GM23338 (cell line): ENCODE data around the gene FOXF1. TPM values are rescaled to one million over a fixed set of nuclear protein-coding genes. Genes with fewer than 3 reads are reported as not detected.

Source experiments
- ATAC-seq: fragments of 200-7000 bp; cut with Tn5 transposase; 3 replicates; pipeline ENCODE4 v1.9.1; 2020
- DNase-seq: peaks from one replicate; pipeline ENCODE4 v3.0.0-alpha.2; 2015; ENCODE audit warnings: low spot score
- H2AFZ ChIP-seq: fragments of 200-600 bp; sonication (generic); 2 replicates; pipeline ENCODE4 v1.8.0; 2016; ENCODE audit warnings: antibody characterized with exemption, mild to moderate bottlenecking, moderate library complexity
- H3F3A ChIP-seq: fragments of 200-600 bp; sonication (generic); replicated peaks from 2 replicates; pipeline ENCODE4 v1.8.0; 2017; ENCODE audit warnings: antibody characterized with exemption, mixed run types, low read depth
- H3K27ac ChIP-seq: fragments of 200-600 bp; sonication (generic); 2 replicates; pipeline ENCODE4 v1.6.1; 2016; ENCODE audit warnings: low read depth
- H3K27me3 ChIP-seq: fragments of 200-600 bp; sonication (generic); 2 replicates; pipeline ENCODE4 v1.8.0; 2016; ENCODE audit warnings: mild to moderate bottlenecking, mixed run types, moderate library complexity; ENCODE audit not compliant: insufficient read depth
- H3K36me3 ChIP-seq: fragments of 200-600 bp; sonication (generic); 2 replicates; pipeline ENCODE4 v1.8.0; 2016; ENCODE audit warnings: mild to moderate bottlenecking; ENCODE audit not compliant: insufficient read depth
- H3K4me1 ChIP-seq: fragments of 200-600 bp; sonication (generic); 2 replicates; pipeline ENCODE4 v1.8.0; 2016; ENCODE audit warnings: mild to moderate bottlenecking, moderate library complexity; ENCODE audit not compliant: insufficient read depth
- H3K4me2 ChIP-seq: fragments of 200-600 bp; sonication (generic); 2 replicates; pipeline ENCODE4 v1.7.1; 2017; ENCODE audit warnings: mixed run types
- H3K4me3 ChIP-seq: fragments of 200-600 bp; sonication (generic); 2 replicates; pipeline ENCODE4 v1.6.1; 2016; ENCODE audit warnings: mixed run types
- H3K79me2 ChIP-seq: fragments of 200-600 bp; sonication (generic); replicated peaks from 2 replicates; pipeline ENCODE4 v1.8.0; 2017; ENCODE audit warnings: mild to moderate bottlenecking; ENCODE audit not compliant: insufficient read depth
- H3K9me2 ChIP-seq: fragments of 200-600 bp; sonication (generic); 2 replicates; pipeline ENCODE4 v1.8.0; 2017; ENCODE audit not compliant: insufficient read depth
- H4K20me1 ChIP-seq: fragments of 200-600 bp; sonication (generic); replicated peaks from 2 replicates; pipeline ENCODE4 v1.8.0; 2017; ENCODE audit warnings: mild to moderate bottlenecking; ENCODE audit not compliant: insufficient read depth
- H3K27ac Mint-ChIP-seq: 2 replicates; pipeline ENCODE4 v1.8.0; 2020; ENCODE audit warnings: inconsistent platforms, mild to moderate bottlenecking, moderate library complexity, mixed read lengths
- H3K27me3 Mint-ChIP-seq: 3 replicates; pipeline ENCODE4 v1.8.0; 2022; ENCODE audit warnings: low read depth, mild to moderate bottlenecking, moderate library complexity, mixed read lengths, inconsistent platforms; ENCODE audit not compliant: insufficient read depth, poor library complexity
- H3K36me3 Mint-ChIP-seq: 3 replicates; pipeline ENCODE4 v1.8.0; 2021; ENCODE audit warnings: low read depth, mild to moderate bottlenecking, inconsistent platforms, moderate library complexity, mixed read lengths
- H3K4me1 Mint-ChIP-seq: 3 replicates; pipeline ENCODE4 v1.8.0; 2020; ENCODE audit warnings: mild to moderate bottlenecking, inconsistent platforms, mixed read lengths
- H3K4me3 Mint-ChIP-seq: 3 replicates; pipeline ENCODE4 v1.8.0; 2021; ENCODE audit warnings: moderate library complexity, mild to moderate bottlenecking, inconsistent platforms, mixed read lengths
- H3K9me3 Mint-ChIP-seq: 3 replicates; pipeline ENCODE4 v1.8.0; 2020; ENCODE audit warnings: moderate library complexity, mild to moderate bottlenecking, inconsistent platforms, mixed read lengths
- CREB1 ChIP-seq: fragments of 250-450 bp; sonication (Bioruptor Pico); IDR thresholded peaks from 2 replicates; pipeline ENCODE4 v1.5.0; 2020; ENCODE audit warnings: low read depth, mild to moderate bottlenecking, moderate library complexity
- EZH2 ChIP-seq: fragments of 200-600 bp; sonication (generic); IDR thresholded peaks from one replicate; pipeline ENCODE4 v1.8.0; 2017; ENCODE audit warnings: antibody characterized with exemption, mild to moderate bottlenecking, low read depth; ENCODE audit not compliant: unreplicated experiment
- EZH2phosphoT487 ChIP-seq: fragments of 200-600 bp; sonication (generic); IDR thresholded peaks from one replicate; pipeline ENCODE4 v1.8.1; 2018; ENCODE audit warnings: antibody characterized with exemption; ENCODE audit not compliant: unreplicated experiment
- JUNB ChIP-seq: IDR thresholded peaks from one replicate; pipeline ENCODE4 v1.6.1; 2016; ENCODE audit warnings: antibody characterized with exemption; ENCODE audit not compliant: unreplicated experiment
- NANOG ChIP-seq: IDR thresholded peaks from 2 replicates; pipeline ENCODE4 v1.6.1; 2016; ENCODE audit warnings: antibody characterized with exemption, borderline replicate concordance
- POLR2AphosphoS5 ChIP-seq: IDR thresholded peaks from 2 replicates; pipeline ENCODE4 v1.6.1; 2016; ENCODE audit warnings: antibody characterized with exemption, low read depth
- STAT1 ChIP-seq: IDR thresholded peaks from one replicate; pipeline ENCODE4 v1.6.1; 2016; ENCODE audit warnings: antibody characterized with exemption; ENCODE audit not compliant: unreplicated experiment
- ZNF114 ChIP-seq: fragments of 250-450 bp; sonication (Bioruptor Pico); IDR thresholded peaks from 2 replicates; pipeline ENCODE4 v1.5.0; 2020; ENCODE audit warnings: mild to moderate bottlenecking, moderate library complexity
- ZNF331 ChIP-seq: fragments of 250-450 bp; sonication (Bioruptor Pico); IDR thresholded peaks from 2 replicates; pipeline ENCODE4 v1.5.0; 2020; ENCODE audit warnings: low read depth, mild to moderate bottlenecking, moderate library complexity
- polyA plus RNA-seq: library from polyadenylated mRNA; unstranded; fragments of >200 nt; fragmentation: Nextera tagmentation; extraction: Ambion mirVana; gene quantifications from 2 replicates; pipeline ENCODE4 v1.2.1, GENCODE V29; 2016
- total RNA-seq: library from RNA; depleted of rRNA; stranded (reverse); fragments of >200 nt; shearing (Covaris generic); gene quantifications from 2 replicates; pipeline ENCODE4 v1.2.3, GENCODE V29; 2014
- TF ChIP-seq, protein P1 (sequence below): IDR thresholded peaks from 2 replicates; pipeline ENCODE4 v1.6.1; 2016; ENCODE audit warnings: antibody characterized with exemption
- TF ChIP-seq, protein P2 (sequence below): IDR thresholded peaks from one replicate; pipeline ENCODE4 v1.6.1; 2018; ENCODE audit warnings: antibody characterized with exemption; ENCODE audit not compliant: unreplicated experiment

FOXF1 gene
- total and polyA plus RNA-seq, 2 experiments from 2014 or later, result 0.10 to 0.15 TPM

DNA sequence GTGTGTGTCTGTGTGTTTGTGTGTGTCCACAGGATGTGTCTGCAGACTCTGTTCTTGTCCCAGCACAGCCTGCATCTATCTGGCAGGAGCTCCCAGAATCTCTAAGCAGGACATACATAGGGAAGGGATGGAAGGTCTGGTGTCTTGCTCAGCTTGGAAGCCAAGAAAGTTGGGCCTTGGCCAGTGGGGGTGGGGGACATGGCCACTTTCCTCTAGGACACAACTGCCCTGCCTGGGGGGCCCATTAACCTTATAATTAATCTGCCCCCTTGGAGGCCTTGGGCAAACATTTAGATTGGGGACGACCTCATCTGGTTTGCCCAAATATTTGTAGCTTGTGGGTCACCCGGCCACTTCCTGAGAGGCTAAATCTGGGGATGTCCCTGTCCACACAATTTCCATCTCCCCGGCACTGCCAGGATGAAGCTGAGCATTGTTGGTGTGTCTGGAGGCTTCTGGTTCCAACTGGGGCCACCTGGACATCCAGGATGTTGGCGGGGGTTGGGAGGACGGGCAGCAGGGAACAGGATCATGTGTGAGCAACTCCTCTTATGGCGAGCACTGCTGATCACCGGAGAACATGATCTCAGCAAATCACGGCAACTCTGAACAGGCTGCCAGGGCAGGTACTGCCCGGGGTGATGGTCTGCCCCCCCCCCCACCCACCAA, 17.2 kb upstream of the FOXF1 start:
- H3K36me3 Mint-ChIP-seq, result no peaks in the 10 kb centered on the region

DNA sequence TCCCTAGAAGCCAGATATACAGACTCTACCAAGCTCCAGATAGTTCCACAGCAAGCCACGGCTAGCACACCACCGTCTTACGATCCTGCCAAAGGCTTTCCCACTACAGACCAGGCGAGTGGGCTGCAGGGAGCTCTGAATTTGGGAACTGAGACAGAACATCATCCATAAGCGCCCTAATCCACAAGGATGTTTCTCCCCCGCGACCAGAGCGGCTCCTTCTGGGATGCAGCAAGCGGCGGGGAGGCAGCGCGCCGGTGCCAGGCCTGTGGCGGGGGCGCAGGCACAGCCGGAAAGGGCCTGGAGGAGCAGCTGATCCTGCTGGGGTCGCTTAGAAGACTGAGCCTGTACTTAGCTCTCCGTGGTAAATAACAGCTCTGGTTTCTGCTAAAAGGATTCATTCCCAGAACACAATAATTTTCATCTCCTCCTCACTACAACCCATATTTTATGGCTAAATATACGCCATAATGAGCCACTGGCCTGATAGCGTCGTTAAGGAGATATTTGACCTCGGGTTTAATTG, 16.2 kb upstream of the FOXF1 start:
- Histone ChIP-seq H3K4me2 (peak overlapping the region; percentile 77), H4K20me1 (peaks cover 13% of the 10 kb centered on the region; the same call in 1 of the 2 replicates), H2AFZ (no peak overlapping the region), H3K36me3 (no peaks in the 10 kb centered on the region), H3K4me1 (peaks cover 25% of the 10 kb centered on the region; the same call in 1 of the 2 replicates), H3F3A (peaks cover 4% of the 10 kb centered on the region; the same call in 1 of the 2 replicates), H3K79me2 (no peaks in the 10 kb centered on the region), H3K27me3 (peaks cover 96% of the 10 kb centered on the region), H3K4me3 (peak overlapping the region; percentile 44), H3K9me2 (no peaks in the 10 kb centered on the region), H3K27ac (no peak overlapping the region)
- peak; percentile 18 for ATAC-seq
- no peak for DNase-seq
- no peak overlapping the region for H3K27ac Mint-ChIP-seq
- peaks cover 3% of the 10 kb centered on the region; the same call in 2 of the 3 replicates for H3K9me3 Mint-ChIP-seq
- peak overlapping the region; percentile 43; the same call in 1 of the 3 replicates for H3K4me3 Mint-ChIP-seq
- TF ChIP-seq JUNB (no peak), CREB1 (CRISPR knock-in tag) (no peak), EZH2phosphoT487 (peak; percentile 57), STAT1 (no peak), EZH2 (peak; percentile 80), POLR2AphosphoS5 (no peak)
- TF ChIP-seq, protein P1, sequence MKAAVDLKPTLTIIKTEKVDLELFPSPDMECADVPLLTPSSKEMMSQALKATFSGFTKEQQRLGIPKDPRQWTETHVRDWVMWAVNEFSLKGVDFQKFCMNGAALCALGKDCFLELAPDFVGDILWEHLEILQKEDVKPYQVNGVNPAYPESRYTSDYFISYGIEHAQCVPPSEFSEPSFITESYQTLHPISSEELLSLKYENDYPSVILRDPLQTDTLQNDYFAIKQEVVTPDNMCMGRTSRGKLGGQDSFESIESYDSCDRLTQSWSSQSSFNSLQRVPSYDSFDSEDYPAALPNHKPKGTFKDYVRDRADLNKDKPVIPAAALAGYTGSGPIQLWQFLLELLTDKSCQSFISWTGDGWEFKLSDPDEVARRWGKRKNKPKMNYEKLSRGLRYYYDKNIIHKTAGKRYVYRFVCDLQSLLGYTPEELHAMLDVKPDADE, result no peak
- peaks cover 37% of the 10 kb centered on the region for H3K4me1 Mint-ChIP-seq
- H3K27me3 Mint-ChIP-seq, result peaks cover 91% of the 10 kb centered on the region
- no peaks in the 10 kb centered on the region for H3K36me3 Mint-ChIP-seq

More for the DNA sequence above, 17.2 kb upstream of the FOXF1 start:
- Mint-ChIP-seq H3K27ac (no peak overlapping the region), H3K4me1 (peaks cover 33% of the 10 kb centered on the region), H3K27me3 (peaks cover 82% of the 10 kb centered on the region), H3K9me3 (peaks cover 3% of the 10 kb centered on the region; the same call in 2 of the 3 replicates), H3K4me3 (no peak overlapping the region)
- H3K27me3 ChIP-seq, result peaks cover 86% of the 10 kb centered on the region
- DNase-seq, result no peak
- H3K4me3 ChIP-seq, result no peak overlapping the region
- peaks cover 20% of the 10 kb centered on the region; the same call in 1 of the 2 replicates for H3K4me1 ChIP-seq
- H3K36me3 ChIP-seq, result no peaks in the 10 kb centered on the region
- H4K20me1 ChIP-seq, result peaks cover 13% of the 10 kb centered on the region; the same call in 1 of the 2 replicates
- ATAC-seq, result no peak
- H3K9me2 ChIP-seq, result no peaks in the 10 kb centered on the region
- no peak overlapping the region for H3K4me2 ChIP-seq
- H2AFZ ChIP-seq, result no peak overlapping the region
- no peaks in the 10 kb centered on the region for H3K79me2 ChIP-seq
- TF ChIP-seq, protein P2, sequence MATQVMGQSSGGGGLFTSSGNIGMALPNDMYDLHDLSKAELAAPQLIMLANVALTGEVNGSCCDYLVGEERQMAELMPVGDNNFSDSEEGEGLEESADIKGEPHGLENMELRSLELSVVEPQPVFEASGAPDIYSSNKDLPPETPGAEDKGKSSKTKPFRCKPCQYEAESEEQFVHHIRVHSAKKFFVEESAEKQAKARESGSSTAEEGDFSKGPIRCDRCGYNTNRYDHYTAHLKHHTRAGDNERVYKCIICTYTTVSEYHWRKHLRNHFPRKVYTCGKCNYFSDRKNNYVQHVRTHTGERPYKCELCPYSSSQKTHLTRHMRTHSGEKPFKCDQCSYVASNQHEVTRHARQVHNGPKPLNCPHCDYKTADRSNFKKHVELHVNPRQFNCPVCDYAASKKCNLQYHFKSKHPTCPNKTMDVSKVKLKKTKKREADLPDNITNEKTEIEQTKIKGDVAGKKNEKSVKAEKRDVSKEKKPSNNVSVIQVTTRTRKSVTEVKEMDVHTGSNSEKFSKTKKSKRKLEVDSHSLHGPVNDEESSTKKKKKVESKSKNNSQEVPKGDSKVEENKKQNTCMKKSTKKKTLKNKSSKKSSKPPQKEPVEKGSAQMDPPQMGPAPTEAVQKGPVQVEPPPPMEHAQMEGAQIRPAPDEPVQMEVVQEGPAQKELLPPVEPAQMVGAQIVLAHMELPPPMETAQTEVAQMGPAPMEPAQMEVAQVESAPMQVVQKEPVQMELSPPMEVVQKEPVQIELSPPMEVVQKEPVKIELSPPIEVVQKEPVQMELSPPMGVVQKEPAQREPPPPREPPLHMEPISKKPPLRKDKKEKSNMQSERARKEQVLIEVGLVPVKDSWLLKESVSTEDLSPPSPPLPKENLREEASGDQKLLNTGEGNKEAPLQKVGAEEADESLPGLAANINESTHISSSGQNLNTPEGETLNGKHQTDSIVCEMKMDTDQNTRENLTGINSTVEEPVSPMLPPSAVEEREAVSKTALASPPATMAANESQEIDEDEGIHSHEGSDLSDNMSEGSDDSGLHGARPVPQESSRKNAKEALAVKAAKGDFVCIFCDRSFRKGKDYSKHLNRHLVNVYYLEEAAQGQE, result no peak
- TF ChIP-seq ZNF331 (CRISPR knock-in tag) (no peak), NANOG (no peak), ZNF114 (CRISPR knock-in tag) (no peak), CREB1 (CRISPR knock-in tag) (no peak), EZH2phosphoT487 (no peak)
- H3K27ac ChIP-seq, result no peak overlapping the region
- H3F3A ChIP-seq, result peaks cover 4% of the 10 kb centered on the region; the same call in 1 of the 2 replicates
